GM12801 (cell line): Measurements from ENCODE around the gene PTPRN2.

Source experiments
- TF ChIP-seq, protein P1 (sequence below): IDR thresholded peaks from one replicate; pipeline ENCODE4 v1.5.1; 2011; ENCODE audit warnings: control low read depth; ENCODE audit not compliant: insufficient read length; ENCODE audit errors: extremely low read depth

PTPRN2 gene

DNA sequence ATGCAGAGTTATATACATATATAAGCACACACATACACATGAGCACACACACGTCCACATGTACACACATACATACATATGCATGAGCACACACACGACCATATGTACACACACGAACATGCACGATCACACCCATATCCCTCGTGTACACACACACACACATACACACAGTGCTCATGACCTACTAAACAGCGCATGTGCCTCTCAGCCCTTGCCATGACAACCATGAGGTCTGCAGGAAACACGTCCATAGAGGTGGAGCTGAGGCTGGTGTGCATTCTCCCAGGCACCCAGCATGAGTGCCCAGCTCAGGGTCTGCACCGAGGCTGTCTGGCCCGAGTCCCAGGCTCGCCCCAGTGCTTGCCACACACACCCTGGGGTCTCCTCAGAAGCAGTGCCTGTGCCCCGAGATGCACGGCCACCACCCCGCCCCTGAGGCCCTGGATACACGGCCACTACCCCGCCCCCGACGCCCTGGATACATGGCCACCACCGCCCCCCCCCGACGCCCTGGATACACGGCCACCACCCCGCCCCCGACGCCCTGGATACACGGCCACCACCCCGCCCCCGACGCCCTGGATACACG lies 721.2 kb downstream of the PTPRN2 start:
- TF ChIP-seq, protein P1, sequence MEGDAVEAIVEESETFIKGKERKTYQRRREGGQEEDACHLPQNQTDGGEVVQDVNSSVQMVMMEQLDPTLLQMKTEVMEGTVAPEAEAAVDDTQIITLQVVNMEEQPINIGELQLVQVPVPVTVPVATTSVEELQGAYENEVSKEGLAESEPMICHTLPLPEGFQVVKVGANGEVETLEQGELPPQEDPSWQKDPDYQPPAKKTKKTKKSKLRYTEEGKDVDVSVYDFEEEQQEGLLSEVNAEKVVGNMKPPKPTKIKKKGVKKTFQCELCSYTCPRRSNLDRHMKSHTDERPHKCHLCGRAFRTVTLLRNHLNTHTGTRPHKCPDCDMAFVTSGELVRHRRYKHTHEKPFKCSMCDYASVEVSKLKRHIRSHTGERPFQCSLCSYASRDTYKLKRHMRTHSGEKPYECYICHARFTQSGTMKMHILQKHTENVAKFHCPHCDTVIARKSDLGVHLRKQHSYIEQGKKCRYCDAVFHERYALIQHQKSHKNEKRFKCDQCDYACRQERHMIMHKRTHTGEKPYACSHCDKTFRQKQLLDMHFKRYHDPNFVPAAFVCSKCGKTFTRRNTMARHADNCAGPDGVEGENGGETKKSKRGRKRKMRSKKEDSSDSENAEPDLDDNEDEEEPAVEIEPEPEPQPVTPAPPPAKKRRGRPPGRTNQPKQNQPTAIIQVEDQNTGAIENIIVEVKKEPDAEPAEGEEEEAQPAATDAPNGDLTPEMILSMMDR, result no peak

DNA sequence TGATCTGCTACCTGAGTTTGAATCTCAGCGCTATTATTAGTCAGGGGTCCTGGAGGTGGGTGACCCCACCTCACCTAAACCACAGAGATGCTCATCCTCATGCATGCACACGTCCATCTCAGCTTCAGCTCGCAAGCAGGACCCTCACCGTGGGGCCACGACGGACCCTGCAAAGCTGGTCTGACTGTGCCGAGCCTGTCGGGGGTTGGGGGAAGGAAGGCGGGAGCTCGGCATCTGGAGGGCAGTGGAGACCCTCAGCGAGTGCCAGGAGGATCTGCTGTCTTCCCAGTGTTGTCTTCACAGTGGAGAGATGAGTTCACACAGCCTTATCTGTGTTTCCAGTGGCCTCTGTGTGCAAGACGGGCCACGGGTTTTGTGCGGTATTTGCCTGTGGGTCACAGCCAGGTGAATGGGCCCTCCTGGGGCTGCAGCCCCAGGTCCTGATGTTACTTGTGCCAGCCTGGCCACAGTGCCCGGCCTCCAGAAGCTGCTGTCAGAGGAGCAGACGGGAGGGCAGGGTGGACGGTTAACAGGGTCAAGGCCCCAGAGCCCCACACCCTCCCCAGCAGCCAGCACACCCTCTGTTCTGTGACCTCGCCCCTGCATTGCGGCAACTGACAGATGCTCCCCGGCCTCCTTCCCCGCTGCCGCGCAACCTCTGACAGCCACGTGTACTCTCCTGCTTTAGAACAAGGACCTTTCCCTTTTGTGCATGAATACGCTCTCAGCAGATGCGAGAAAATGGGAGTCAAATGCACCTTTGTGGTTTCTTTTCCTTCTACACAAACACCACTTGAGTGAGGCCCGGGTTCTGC lies 722.1 kb downstream of the PTPRN2 start:
- TF ChIP-seq, protein P1, result no peak

DNA sequence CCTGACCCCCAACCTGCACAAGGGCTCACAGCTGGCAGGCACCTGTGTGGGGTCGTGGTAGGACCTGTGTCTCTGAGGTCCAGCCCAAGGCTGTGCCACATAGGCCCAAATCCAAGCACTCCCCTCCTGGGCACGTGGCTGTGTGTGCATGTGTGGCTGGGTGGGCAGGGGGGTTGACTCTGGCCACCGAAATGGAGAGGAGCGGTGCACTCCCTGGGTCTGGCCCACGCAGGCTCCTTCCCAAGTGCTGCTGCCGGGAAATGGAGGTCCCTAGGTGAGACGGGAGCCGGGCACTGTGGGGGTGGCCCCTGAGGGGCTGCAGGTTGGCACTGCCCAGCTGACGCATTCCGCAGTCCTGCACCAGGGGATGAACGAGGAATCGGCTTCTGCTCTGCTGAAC lies 722.7 kb downstream of the PTPRN2 start:
- TF ChIP-seq, protein P1, result no peak

DNA sequence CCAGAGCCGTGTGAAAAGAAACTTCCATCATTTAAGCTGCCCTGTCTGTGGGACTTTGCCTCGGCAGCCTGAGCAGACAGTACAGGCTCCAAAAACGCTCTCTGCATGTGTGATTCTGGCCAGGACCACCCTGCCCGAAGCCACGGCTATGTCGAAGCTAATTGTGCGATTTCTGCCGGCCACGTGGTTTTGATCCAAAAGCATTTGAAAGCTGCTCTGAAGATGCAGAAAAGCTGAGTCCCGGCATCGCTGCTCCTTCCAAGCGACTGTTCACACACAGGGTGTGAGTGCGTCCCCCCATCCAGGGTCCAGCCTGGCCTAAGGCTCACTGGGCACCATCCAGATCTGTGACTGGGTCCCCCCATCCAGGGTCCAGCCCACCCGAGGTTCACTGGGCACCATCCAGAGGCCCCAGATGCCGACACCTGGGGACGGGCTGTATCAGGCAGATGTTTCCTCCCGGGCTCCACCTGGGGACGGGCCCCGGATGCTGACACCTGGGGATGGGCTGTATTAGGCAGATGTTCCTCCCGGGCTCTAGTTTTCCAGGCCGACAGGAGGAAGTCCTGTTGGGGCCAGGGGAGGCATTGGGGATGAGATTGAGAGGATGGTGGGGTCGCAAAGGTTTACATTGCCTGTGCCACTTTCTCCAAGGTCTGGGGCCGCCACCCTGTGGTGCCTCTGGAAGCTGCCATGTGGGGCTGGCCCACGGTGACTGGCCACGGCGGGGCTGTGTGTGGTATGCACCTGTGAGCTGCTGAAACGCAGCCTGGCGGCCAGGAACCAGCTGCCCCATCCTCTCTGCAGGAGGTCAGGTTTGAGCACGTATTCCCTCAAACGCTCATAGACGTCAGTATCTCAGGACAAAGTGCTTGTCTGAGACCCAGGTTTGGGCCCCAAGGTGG lies 723.5 kb downstream of the PTPRN2 start:
- TF ChIP-seq, protein P1, result no peak

DNA sequence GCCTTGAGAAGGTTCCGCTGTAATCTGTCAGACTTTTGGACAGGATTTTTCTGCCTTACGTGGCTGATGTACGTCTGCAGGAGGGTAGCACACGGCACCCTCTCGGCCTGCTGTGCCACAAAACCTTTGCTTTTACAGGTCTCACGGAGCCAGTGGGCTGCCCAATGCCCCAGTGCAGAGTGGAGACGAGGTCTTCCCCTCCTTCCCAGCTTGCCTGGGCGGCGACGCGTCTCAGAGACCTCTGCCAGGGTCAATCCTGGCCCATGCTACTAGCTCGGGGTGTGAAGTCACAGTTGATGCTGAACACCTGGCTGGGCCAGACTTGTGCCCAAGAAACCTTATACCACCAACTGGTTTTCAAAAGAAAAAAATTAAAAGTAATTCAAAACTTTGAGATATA lies 724.4 kb downstream of the PTPRN2 start:
- TF ChIP-seq, protein P1, result no peak

DNA sequence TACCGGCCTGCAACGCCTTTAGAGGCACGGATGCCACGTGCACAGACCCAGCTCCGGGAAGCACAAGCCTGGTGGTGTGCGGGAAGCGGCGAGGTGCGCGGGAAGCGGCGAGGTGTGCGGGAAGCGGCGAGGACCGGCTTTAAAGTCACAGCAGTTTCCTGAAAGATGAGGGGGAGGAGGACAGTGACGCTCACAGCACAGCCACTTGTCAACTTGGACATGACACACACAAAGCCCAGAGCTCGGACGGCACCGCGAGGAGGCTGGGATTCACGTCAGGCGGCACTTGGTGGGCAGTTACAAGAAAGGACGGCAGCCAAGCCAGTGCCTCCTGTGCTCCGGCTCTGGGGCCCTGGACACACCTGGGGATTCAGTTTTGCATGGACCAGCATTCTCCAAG lies 724.9 kb downstream of the PTPRN2 start:
- TF ChIP-seq, protein P1, result no peak

DNA sequence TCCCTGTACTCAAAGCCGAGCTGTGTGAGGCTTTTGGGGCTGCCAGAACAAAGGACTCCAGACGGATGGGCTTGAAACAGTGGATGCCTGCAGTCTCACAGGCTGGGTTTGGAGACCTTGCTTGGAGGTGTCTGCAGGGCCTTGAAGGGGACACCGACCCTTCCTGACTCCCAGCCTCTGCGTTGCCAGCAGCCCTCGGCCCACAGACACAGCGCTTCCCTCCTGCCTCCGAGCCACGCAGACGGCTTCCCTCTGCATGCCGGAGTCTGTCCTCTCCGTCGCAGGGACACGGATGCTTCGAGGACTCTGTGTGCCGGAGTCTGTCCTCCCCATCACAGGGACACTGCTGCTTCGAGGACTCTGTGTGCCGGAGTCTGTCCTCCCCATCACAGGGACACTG lies 726.1 kb downstream of the PTPRN2 start:
- TF ChIP-seq, protein P1, result no peak
